Activated CD4-positive, CD25-positive, alpha-beta regulatory T cell treated with anti-CD3 and anti-CD28 coated beads, Interleukin-2, amount 50 U/mL, for 72 hours (primary cell): ENCODE data around the gene XRN2.

ENCODE experiments used
- DNase-seq: peaks from one replicate; pipeline ENCODE4 v3.0.0; 2021

The XRN2 gene

DNA sequence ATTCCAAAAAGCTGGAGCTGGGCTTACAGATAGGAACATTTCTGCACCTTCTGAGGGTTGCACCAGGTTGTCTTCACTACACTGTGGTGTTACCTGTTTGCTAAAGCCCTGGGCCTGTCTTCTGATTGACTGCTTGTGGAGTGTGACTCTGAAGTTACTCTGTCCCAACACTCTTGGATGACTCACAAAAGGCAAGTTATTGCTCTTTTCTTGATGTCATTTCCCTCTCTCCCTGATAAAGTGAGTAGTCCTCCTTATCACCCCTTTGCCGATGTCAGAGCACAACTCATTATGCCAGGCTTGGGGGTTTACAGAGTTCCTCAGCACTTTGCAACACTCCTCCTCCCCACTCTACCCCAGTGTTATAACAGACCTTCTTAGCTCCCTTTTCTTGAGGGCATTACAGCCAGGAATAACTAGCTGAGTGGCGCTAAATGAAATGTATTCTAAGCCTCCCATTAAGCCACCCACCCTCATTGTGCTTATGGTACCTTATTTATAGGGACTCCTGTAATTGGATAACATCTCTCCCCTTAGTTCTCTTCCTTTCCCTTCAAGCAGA, 130.3 kb downstream of the XRN2 start:
- no peak for DNase-seq

GRCh38 chr20:21435576-21435975, 132.4 kb downstream of the XRN2 start:
- DNase-seq = no peak

DNA sequence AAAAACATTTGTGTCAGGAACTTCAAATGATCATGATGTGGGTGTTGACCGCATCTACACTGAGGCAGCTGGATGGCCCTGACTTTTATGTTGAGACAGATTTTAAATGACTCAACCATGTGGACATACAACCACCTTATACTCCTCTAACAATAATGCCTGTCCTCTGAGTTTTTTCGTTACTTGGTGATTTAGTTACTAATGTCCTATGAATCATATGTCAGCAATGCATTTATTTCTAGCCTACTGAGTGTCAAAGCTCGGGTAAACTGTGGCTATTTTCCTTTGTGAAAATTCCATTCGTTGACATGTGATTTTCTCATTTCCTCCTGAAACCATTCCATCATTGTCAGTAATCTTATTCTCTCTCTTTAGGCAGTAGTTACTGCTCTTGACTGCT, 133.1 kb downstream of the XRN2 start:
- DNase-seq = no peak

- no peak for DNase-seq
Observed at GRCh38 chr20:21437248-21437647, 134.1 kb downstream of the XRN2 start.

GRCh38 chr20:21437816-21438215, 134.7 kb downstream of the XRN2 start:
- no peak for DNase-seq
